Jurkat, Clone E6-1 (cell line): Measurements from ENCODE around the gene FNDC3A.

Source experiments
- DNase-seq: peaks from one replicate; pipeline ENCODE4 v3.0.0-alpha.2; 2011; ENCODE audit warnings: low read depth, low spot score
- H3K4me3 ChIP-seq: 2 replicates; pipeline ENCODE4 v1.5.1; 2011; ENCODE audit warnings: mild to moderate bottlenecking, low read length, control low read depth, moderate library complexity

The FNDC3A gene

GRCh38 chr13:49225223-49226042, 249.7 kb downstream of the FNDC3A start:
- DNase-seq, result no peak
- no peak overlapping the region for H3K4me3 ChIP-seq

- no peak for DNase-seq
- no peak overlapping the region for H3K4me3 ChIP-seq
Measured at GRCh38 chr13:49226613-49227012, 250.9 kb downstream of the FNDC3A start.

- no peak for DNase-seq
- no peak overlapping the region for H3K4me3 ChIP-seq
Measured at GRCh38 chr13:49234741-49235140, 259.0 kb downstream of the FNDC3A start.

GRCh38 chr13:49235856-49236431, 260.2 kb downstream of the FNDC3A start:
- H3K4me3 ChIP-seq, result no peak overlapping the region
- no peak for DNase-seq

- no peak for DNase-seq
Measured at GRCh38 chr13:49238621-49239020, 262.9 kb downstream of the FNDC3A start.

GRCh38 chr13:49240017-49240416, 264.3 kb downstream of the FNDC3A start:
- DNase-seq, result no peak
- H3K4me3 ChIP-seq, result no peak overlapping the region

More at GRCh38 chr13:49238621-49239020, 262.9 kb downstream of the FNDC3A start:
- no peak overlapping the region for H3K4me3 ChIP-seq

GRCh38 chr13:49241296-49241695, 265.6 kb downstream of the FNDC3A start:
- DNase-seq, result no peak
- H3K4me3 ChIP-seq, result no peak overlapping the region

GRCh38 chr13:49245101-49245500, 269.4 kb downstream of the FNDC3A start:
- no peak overlapping the region for H3K4me3 ChIP-seq
- DNase-seq, result no peak

GRCh38 chr13:49246850-49247642, 271.3 kb downstream of the FNDC3A start:
- peak overlapping the region; percentile 96 for H3K4me3 ChIP-seq
- DNase-seq, result no peak

GRCh38 chr13:49247643-49248621, 272.2 kb downstream of the FNDC3A start, which contains the start of gene CDADC1:
TSS of gene CDADC1 (plus strand) at chr13:49247925. CDS start at chr13:49248038, 113 bp downstream.
- peak; percentile 74 for DNase-seq
- peak within 1 kb of the TSS; percentile 96 for H3K4me3 ChIP-seq

- DNase-seq, result peak; percentile 17
- peak overlapping the region; percentile 96 for H3K4me3 ChIP-seq
Measured at GRCh38 chr13:49248622-49249002, 272.9 kb downstream of the FNDC3A start.

GRCh38 chr13:49251326-49251725, 275.6 kb downstream of the FNDC3A start:
- H3K4me3 ChIP-seq, result no peak overlapping the region
- no peak for DNase-seq

GRCh38 chr13:49253310-49253709, 277.6 kb downstream of the FNDC3A start:
- peak; percentile 12 for DNase-seq
- no peak overlapping the region for H3K4me3 ChIP-seq

- DNase-seq, result peak; percentile 57
- no peak overlapping the region for H3K4me3 ChIP-seq
Measured at GRCh38 chr13:49254007-49254406, 278.3 kb downstream of the FNDC3A start.

GRCh38 chr13:49256841-49257240, 281.1 kb downstream of the FNDC3A start:
- no peak for DNase-seq
- no peak overlapping the region for H3K4me3 ChIP-seq

GRCh38 chr13:49258089-49258796, 282.5 kb downstream of the FNDC3A start:
- no peak for DNase-seq
- H3K4me3 ChIP-seq, result no peak overlapping the region
